H1 (cell line): ENCODE results near the gene SCARB1. TPM values are rescaled to one million over a fixed set of nuclear protein-coding genes. Genes with fewer than 3 reads are reported as not detected.

Experiments used
- CTCF ChIA-PET: fragments of 300-600 bp; sonication (Branson Sonifier 250); formaldehyde crosslinking; loops from one replicate; lab custom pipeline; 2021; ENCODE audit not compliant: partially characterized antibody; lab: Charles Lee
- POLR2A ChIA-PET: fragments of 300-600 bp; sonication (Branson Sonifier 250); formaldehyde crosslinking; loops from one replicate; lab custom pipeline; 2021; ENCODE audit warnings: inconsistent platforms; ENCODE audit not compliant: partially characterized antibody; lab: Charles Lee
- DNase-seq, 2 experiments: peaks; one replicate each; pipeline versions ENCODE4 v3.0.0 to v3.0.0-alpha.2; 2010 to 2022; ENCODE audit warnings: low spot score in 2 of 2, low read depth in 1 of 2, mixed read lengths in 1 of 2
- FAIRE-seq: peaks from 2 replicates; lab custom pipeline; 2011; peaks lifted over from hg19 to GRCh38; lab: Jason Lieb, UNC
- H2AFZ ChIP-seq: 2 replicates; pipeline ENCODE4 v1.8.1; 2012; ENCODE audit warnings: low read length, inconsistent platforms
- H2AK5ac ChIP-seq: 2 replicates; pipeline ENCODE4 v1.6.1; 2013; ENCODE audit warnings: low read depth, low read length
- H2BK120ac ChIP-seq: replicated peaks from 2 replicates; pipeline ENCODE3; 2013; ENCODE audit warnings: low read depth, low read length, inconsistent platforms
- H2BK12ac ChIP-seq: 2 replicates; pipeline ENCODE4 v1.6.1; 2013; ENCODE audit warnings: low read depth, low read length
- H2BK15ac ChIP-seq: 2 replicates; pipeline ENCODE4 v1.6.1; 2013; ENCODE audit warnings: low read length
- H2BK20ac ChIP-seq: 2 replicates; pipeline ENCODE4 v1.6.1; 2013; ENCODE audit warnings: low read length
- H2BK5ac ChIP-seq: 2 replicates; pipeline ENCODE4 v1.6.1; 2013; ENCODE audit warnings: low read depth, low read length
- H3K14ac ChIP-seq: 2 replicates; pipeline ENCODE4 v1.6.1; 2013; ENCODE audit warnings: inconsistent platforms; ENCODE audit not compliant: insufficient read length
- H3K18ac ChIP-seq: 2 replicates; pipeline ENCODE4 v1.6.1; 2013; ENCODE audit warnings: low read length; ENCODE audit errors: extremely low read depth
- H3K23ac ChIP-seq: 2 replicates; pipeline ENCODE4 v1.6.1; 2013; ENCODE audit warnings: inconsistent platforms; ENCODE audit not compliant: insufficient read length
- H3K23me2 ChIP-seq: 2 replicates; pipeline ENCODE4 v1.6.1; 2013; ENCODE audit warnings: low read depth, low read length
- H3K27ac ChIP-seq: 2 replicates; pipeline ENCODE4 v1.6.1; 2011; ENCODE audit warnings: low read depth, low read length, inconsistent platforms
- H3K27me3 ChIP-seq, 4 experiments: replicated peaks in 1 of 4; 1 replicate in 1 of 4; 2 replicates in 3 of 4; pipeline versions ENCODE4 v1.6.1 to v1.8.1; 2011 to 2013; ENCODE audit warnings: low read length in 3 of 4, mild to moderate bottlenecking in 3 of 4, inconsistent platforms in 2 of 4, mixed read lengths in 2 of 4, moderate library complexity in 1 of 4; ENCODE audit not compliant: control insufficient read depth in 3 of 4, insufficient read depth in 3 of 4; ENCODE audit errors: extremely low read depth in 1 of 4
- H3K36me3 ChIP-seq, 4 experiments: 2 replicates each; pipeline versions ENCODE4 v1.6.1 to v1.8.1; 2011 to 2013; ENCODE audit warnings: mild to moderate bottlenecking in 4 of 4, low read length in 3 of 4, moderate library complexity in 2 of 4, control low read depth in 1 of 4, inconsistent platforms in 1 of 4; ENCODE audit not compliant: insufficient read depth in 4 of 4, control insufficient read depth in 2 of 4
- H3K4ac ChIP-seq: replicated peaks from 2 replicates; pipeline ENCODE3; 2013; ENCODE audit warnings: low read length, low read depth, mixed read lengths, inconsistent platforms; ENCODE audit not compliant: insufficient read length
- H3K4me1 ChIP-seq, 4 experiments: replicated peaks in 1 of 4; 1 replicate in 1 of 4; 2 replicates in 3 of 4; pipeline versions ENCODE4 v1.6.1 to v1.8.1; 2011 to 2013; ENCODE audit warnings: low read length in 3 of 4, inconsistent platforms in 2 of 4, mixed read lengths in 1 of 4; ENCODE audit not compliant: insufficient read depth in 4 of 4, control insufficient read depth in 3 of 4
- H3K4me2 ChIP-seq, 2 experiments: 2 replicates each; pipeline versions ENCODE4 v1.6.1 to v1.8.1; 2011 to 2013; ENCODE audit warnings: low read depth in 2 of 2, low read length in 2 of 2, control low read depth in 1 of 2, inconsistent platforms in 1 of 2, mild to moderate bottlenecking in 1 of 2; ENCODE audit not compliant: insufficient read depth in 1 of 2
- H3K4me3 ChIP-seq, 4 experiments: fragments of 200-600, 300-600 bp in 1 of 4; sonication (generic), shearing (Covaris generic), sonication (Bioruptor Twin) in 1 of 4; 2 replicates each; pipeline versions ENCODE4 v1.5.1 to v1.8.1; 2011 to 2016; ENCODE audit warnings: low read length in 4 of 4, low read depth in 3 of 4, control low read depth in 2 of 4, inconsistent platforms in 2 of 4, mild to moderate bottlenecking in 2 of 4, mixed read lengths in 1 of 4, moderate library complexity in 1 of 4; ENCODE audit not compliant: insufficient read depth in 2 of 4; ENCODE audit errors: extremely low read depth in 1 of 4
- H3K56ac ChIP-seq: replicated peaks from 2 replicates; pipeline ENCODE3; 2013; ENCODE audit warnings: low read depth, mild to moderate bottlenecking, mixed read lengths, low read length, inconsistent platforms; ENCODE audit not compliant: insufficient read length
- H3K79me1 ChIP-seq: 2 replicates; pipeline ENCODE4 v1.6.1; 2013; ENCODE audit warnings: low read depth, low read length, control low read depth
- H3K79me2 ChIP-seq, 2 experiments: 2 replicates each; pipeline versions ENCODE4 v1.6.1 to v1.8.1; 2012 to 2013; ENCODE audit warnings: low read length in 2 of 2, mild to moderate bottlenecking in 2 of 2, inconsistent platforms in 1 of 2; ENCODE audit not compliant: insufficient read depth in 2 of 2, control insufficient read depth in 1 of 2
- H3K9ac ChIP-seq, 4 experiments: replicated peaks in 1 of 4; 1 replicate in 1 of 4; 2 replicates in 3 of 4; pipeline versions ENCODE4 v1.6.1 to v1.8.1; 2011 to 2013; ENCODE audit warnings: low read depth in 3 of 4, low read length in 3 of 4, control low read depth in 2 of 4, mild to moderate bottlenecking in 2 of 4, moderate library complexity in 2 of 4, inconsistent platforms in 1 of 4; ENCODE audit errors: extremely low read depth in 1 of 4
- H3K9me3 ChIP-seq, 2 experiments: 2 replicates each; pipeline versions ENCODE4 v1.6.1 to v1.8.1; 2012 to 2013; ENCODE audit warnings: mild to moderate bottlenecking in 2 of 2, moderate library complexity in 2 of 2, control low read depth in 1 of 2, inconsistent platforms in 1 of 2, low read depth in 1 of 2, low read length in 1 of 2, mixed read lengths in 1 of 2; ENCODE audit not compliant: insufficient read depth in 2 of 2
- H4K20me1 ChIP-seq, 2 experiments: replicated peaks in 1 of 2; 2 replicates each; pipeline versions ENCODE3 to v1.8.1; 2011 to 2013; ENCODE audit warnings: inconsistent platforms in 2 of 2, low read length in 2 of 2, mild to moderate bottlenecking in 1 of 2; ENCODE audit not compliant: insufficient read depth in 2 of 2, control insufficient read depth in 1 of 2
- H4K5ac ChIP-seq: 2 replicates; pipeline ENCODE4 v1.6.1; 2013; ENCODE audit warnings: low read length, low read depth, mixed read lengths, inconsistent platforms; ENCODE audit not compliant: insufficient read length
- H4K8ac ChIP-seq: 2 replicates; pipeline ENCODE4 v1.8.0; 2013; ENCODE audit warnings: mild to moderate bottlenecking, moderate library complexity, low read length, inconsistent platforms; ENCODE audit not compliant: insufficient read depth; ENCODE audit errors: extremely low read depth
- H4K91ac ChIP-seq: replicated peaks from 2 replicates; pipeline ENCODE3; 2013; ENCODE audit warnings: low read length, mixed read lengths, inconsistent platforms; ENCODE audit not compliant: insufficient read length
- BACH1 ChIP-seq: IDR thresholded peaks from 2 replicates; pipeline ENCODE4 v1.6.1; 2012; ENCODE audit warnings: low read length, improper control_type of control experiment
- MAFK ChIP-seq: IDR thresholded peaks from 2 replicates; pipeline ENCODE4 v1.6.1; 2012; ENCODE audit warnings: low read depth, mild to moderate bottlenecking, improper control_type of control experiment, low read length
- SP2 ChIP-seq: IDR thresholded peaks from 2 replicates; pipeline ENCODE4 v1.6.1; 2012; ENCODE audit warnings: mild to moderate bottlenecking, low read length, inconsistent platforms
- TCF12 ChIP-seq: IDR thresholded peaks from 2 replicates; pipeline ENCODE4 v1.6.1; 2011; ENCODE audit warnings: low read depth, mild to moderate bottlenecking, low read length
- WGBS, 2 experiments: shearing (Covaris generic) in 1 of 2; methylation state at CpG; one replicate each; pipeline versions ENCODE4 v1.1.6 to v1.1.7; 2013 to 2015; ENCODE audit warnings: low lambda C conversion rate in 2 of 2, mixed read lengths in 2 of 2, inconsistent platforms in 1 of 2, low coverage in 1 of 2, missing lambda C conversion rate in 1 of 2; ENCODE audit not compliant: insufficient replicate concordance in 2 of 2, insufficient coverage in 1 of 2, insufficient read length in 1 of 2; ENCODE audit errors: extremely low coverage in 1 of 2, missing lambda C conversion rate in 1 of 2; 5-methylcytosine and 5-hydroxymethylcytosine counted together
- polyA plus RNA-seq, 7 experiments: library from polyadenylated mRNA; depleted of rRNA in 3 of 7; stranded (reverse) in 5 of 7; unstranded in 2 of 7; fragments of >200 nt in 5 of 7; fragments of 200-250 nt in 2 of 7; gene quantifications; 1 replicate in 5 of 7; 2 replicates in 1 of 7; 4 replicates in 1 of 7; pipeline versions ENCODE4 v1.2.1 to v1.2.3, GENCODE V29; 2011 to 2013; ENCODE audit warnings: missing spikeins in 2 of 7, mixed read lengths in 2 of 7
- total RNA-seq: library from RNA; stranded (reverse); fragmentation: NEBNext Ultra II Directional; extraction: Animal tissue kit (Norgen Biotek cat#: 25700); gene quantifications from 2 replicates; pipeline ENCODE4 v1.2.1, GENCODE V29; 2021

The SCARB1 gene
- total and polyA plus RNA-seq, 2 of the 8 experiments (the other 6 are each of a cell fraction or from before 2014, with no cell fraction given): 45.3 to 57.1 TPM

- Histone ChIP-seq H4K8ac (no peak overlapping the region), H4K91ac (no peak overlapping the region), H3K36me3 (no peaks in the 10 kb centered on the region), H2AK5ac (no peak overlapping the region), H3K23me2 (no peaks in the 10 kb centered on the region), H3K14ac (no peak overlapping the region), H3K4ac (no peak overlapping the region), H3K79me2 (no peaks in the 10 kb centered on the region), H3K4me3 (no peak overlapping the region), H2BK15ac (no peak overlapping the region), H3K56ac (no peak overlapping the region), H3K4me1 (no peaks in the 10 kb centered on the region), H4K20me1 (no peaks in the 10 kb centered on the region), H2BK120ac (no peak overlapping the region), H3K23ac (no peak overlapping the region), H3K9me3 (no peaks in the 10 kb centered on the region; a peak in 1 of 4 replicates), H2AFZ (no peak overlapping the region), H4K5ac (no peak overlapping the region), H3K79me1 (no peaks in the 10 kb centered on the region; the same call in 1 of the 2 replicates), H3K18ac (no peak overlapping the region), H3K4me2 (no peak overlapping the region), H3K27ac (no peak overlapping the region), H2BK20ac (no peak overlapping the region), H2BK12ac (no peak overlapping the region), H2BK5ac (no peak overlapping the region), H3K9ac (no peak overlapping the region), H3K27me3 (no peaks in the 10 kb centered on the region)
- TF ChIP-seq BACH1 (no peak), MAFK (no peak), SP2 (no peak), TCF12 (no peak)
- ChIA-PET CTCF (interaction anchor here (0.7 to 2.2 kb wide), 5 partner anchors 12 to 349 kb away, joined by 3 to 5 read pairs (median 3); no protein-coding TSS in a partner anchor), POLR2A (interaction anchor here (0.9 to 1.1 kb wide), 2 partner anchors 19 to 44 kb away, joined by 3 to 4 read pairs; no protein-coding TSS in a partner anchor)
- FAIRE-seq (no peak), DNase-seq (no peak)
- 89% methylated on average over 18 of the region's 18 CpGs; no CpG with 5 or more reads in 1 of the 2 experiments for WGBS, 2 experiments
Measured at GRCh38 chr12:124727264-124727800, 136.3 kb downstream of the SCARB1 start.
